ENCODE measurements around the gene C1D. TPM values are rescaled to one million over a fixed set of nuclear protein-coding genes. Genes with fewer than 3 reads are reported as not detected.

The C1D gene
- total RNA-seq, 1 donor from 2014 or later = 66.6 TPM

DNA sequence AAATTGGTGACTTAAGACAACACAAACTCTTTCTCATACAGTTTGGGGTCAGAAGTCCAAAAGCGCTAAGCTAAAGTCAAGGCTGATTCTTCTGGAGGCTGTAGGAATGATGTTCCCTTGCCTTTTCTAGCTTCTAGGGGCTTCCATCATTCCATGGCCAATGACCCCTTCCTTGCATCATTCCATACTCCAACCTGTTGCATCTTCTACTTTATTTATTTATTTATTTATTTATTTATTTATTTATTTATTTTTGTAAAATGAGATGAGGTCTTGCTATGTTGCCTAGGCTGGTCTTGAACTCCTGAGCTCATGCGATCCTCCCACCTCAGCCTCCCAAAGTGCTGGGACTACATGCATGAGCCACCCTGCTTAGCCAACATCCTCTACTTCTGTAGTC lies 44.7 kb upstream of the C1D start:
- Histone ChIP-seq H3K9me3 (ENCODE audit: low read depth) (no peaks in the 10 kb centered on the region), H4K20me1 (ENCODE audit: low read depth) (no peaks in the 10 kb centered on the region), H3K27ac (no peak overlapping the region), H3K4me2 (no peak overlapping the region), H3K9ac (no peak overlapping the region), H3K27me3 (no peaks in the 10 kb centered on the region), H2AFZ (replicated peaks) (no peak overlapping the region), H3K36me3 (no peaks in the 10 kb centered on the region), H3K79me2 (ENCODE audit: low read depth) (no peaks in the 10 kb centered on the region), H3K4me1 (no peaks in the 10 kb centered on the region), H3F3A (ENCODE audit: low read depth) (no peaks in the 10 kb centered on the region), H3K4me3 (no peak overlapping the region)
- no peak for DNase-seq (ENCODE audit: low spot score)
- H3K27me3 Mint-ChIP-seq (ENCODE audit: insufficient read depth, low read depth) = peaks cover 4% of the 10 kb centered on the region
- H3K4me3 Mint-ChIP-seq = no peak overlapping the region
- no peaks in the 10 kb centered on the region for H3K36me3 Mint-ChIP-seq
- no peaks in the 10 kb centered on the region for H3K4me1 Mint-ChIP-seq
- no peak overlapping the region for H3K27ac Mint-ChIP-seq
- peaks cover 5% of the 10 kb centered on the region for H3K9me3 Mint-ChIP-seq
- TF ChIP-seq, protein P1, sequence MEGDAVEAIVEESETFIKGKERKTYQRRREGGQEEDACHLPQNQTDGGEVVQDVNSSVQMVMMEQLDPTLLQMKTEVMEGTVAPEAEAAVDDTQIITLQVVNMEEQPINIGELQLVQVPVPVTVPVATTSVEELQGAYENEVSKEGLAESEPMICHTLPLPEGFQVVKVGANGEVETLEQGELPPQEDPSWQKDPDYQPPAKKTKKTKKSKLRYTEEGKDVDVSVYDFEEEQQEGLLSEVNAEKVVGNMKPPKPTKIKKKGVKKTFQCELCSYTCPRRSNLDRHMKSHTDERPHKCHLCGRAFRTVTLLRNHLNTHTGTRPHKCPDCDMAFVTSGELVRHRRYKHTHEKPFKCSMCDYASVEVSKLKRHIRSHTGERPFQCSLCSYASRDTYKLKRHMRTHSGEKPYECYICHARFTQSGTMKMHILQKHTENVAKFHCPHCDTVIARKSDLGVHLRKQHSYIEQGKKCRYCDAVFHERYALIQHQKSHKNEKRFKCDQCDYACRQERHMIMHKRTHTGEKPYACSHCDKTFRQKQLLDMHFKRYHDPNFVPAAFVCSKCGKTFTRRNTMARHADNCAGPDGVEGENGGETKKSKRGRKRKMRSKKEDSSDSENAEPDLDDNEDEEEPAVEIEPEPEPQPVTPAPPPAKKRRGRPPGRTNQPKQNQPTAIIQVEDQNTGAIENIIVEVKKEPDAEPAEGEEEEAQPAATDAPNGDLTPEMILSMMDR (IDR thresholded peaks at IDR 0.05) = no peak
- TF ChIP-seq EZH2phosphoT487 (IDR thresholded peaks at IDR 0.05) (no peak), EZH2 (IDR thresholded peaks at IDR 0.05) (no peak)

DNA sequence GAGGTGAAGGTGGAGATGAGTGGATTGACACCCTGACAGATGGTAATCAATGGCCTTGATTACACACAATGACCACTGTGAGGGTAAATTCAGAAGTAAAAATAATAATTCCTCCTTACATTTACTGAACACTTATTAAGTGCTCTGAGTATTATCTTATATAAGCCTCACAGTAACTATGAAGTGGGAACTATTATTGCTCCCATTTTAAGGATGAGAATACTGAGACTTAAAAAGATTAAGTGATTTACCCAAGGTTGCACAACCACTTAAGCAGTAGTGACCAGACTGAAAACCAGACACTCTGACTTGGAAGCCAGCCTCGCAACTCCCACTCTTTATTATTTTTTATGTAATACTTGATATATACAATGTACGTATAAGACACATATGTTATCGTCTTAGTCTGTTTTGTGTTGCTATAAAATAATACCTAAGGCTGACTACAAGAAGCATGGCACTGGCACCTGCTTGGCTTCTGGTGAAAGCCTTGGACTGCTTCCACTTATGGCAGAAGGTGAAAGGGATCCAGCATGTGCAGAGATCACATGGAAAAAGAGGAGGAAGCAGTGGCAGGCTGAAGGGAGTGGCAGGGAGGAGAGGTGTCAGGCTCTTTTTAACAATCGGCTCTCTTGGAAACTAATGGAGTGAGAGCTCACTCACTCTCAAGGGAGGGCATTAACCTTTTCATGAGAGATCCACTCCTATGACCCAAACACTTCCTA lies 41.5 kb upstream of the C1D start:
- no peak overlapping the region for H3K27ac Mint-ChIP-seq
- no peak overlapping the region for H3K4me3 Mint-ChIP-seq
- Histone ChIP-seq H3K79me2 (ENCODE audit: low read depth) (no peaks in the 10 kb centered on the region), H3K4me2 (no peak overlapping the region), H4K20me1 (ENCODE audit: low read depth) (no peaks in the 10 kb centered on the region), H3K9ac (no peak overlapping the region), H3K27ac (no peak overlapping the region), H3K36me3 (no peaks in the 10 kb centered on the region), H3K27me3 (no peaks in the 10 kb centered on the region), H2AFZ (replicated peaks) (no peak overlapping the region), H3K4me1 (no peaks in the 10 kb centered on the region), H3F3A (ENCODE audit: low read depth) (no peaks in the 10 kb centered on the region), H3K9me3 (ENCODE audit: low read depth) (no peaks in the 10 kb centered on the region), H3K4me3 (no peak overlapping the region)
- H3K27me3 Mint-ChIP-seq (ENCODE audit: insufficient read depth, low read depth) = peaks cover 2% of the 10 kb centered on the region
- H3K9me3 Mint-ChIP-seq = peaks cover 5% of the 10 kb centered on the region
- no peak for DNase-seq (ENCODE audit: low spot score)
- H3K4me1 Mint-ChIP-seq = no peaks in the 10 kb centered on the region
- TF ChIP-seq, protein P1 (IDR thresholded peaks at IDR 0.05) = no peak
- TF ChIP-seq EZH2 (IDR thresholded peaks at IDR 0.05) (no peak), EZH2phosphoT487 (IDR thresholded peaks at IDR 0.05) (no peak)
- no peaks in the 10 kb centered on the region for H3K36me3 Mint-ChIP-seq

DNA sequence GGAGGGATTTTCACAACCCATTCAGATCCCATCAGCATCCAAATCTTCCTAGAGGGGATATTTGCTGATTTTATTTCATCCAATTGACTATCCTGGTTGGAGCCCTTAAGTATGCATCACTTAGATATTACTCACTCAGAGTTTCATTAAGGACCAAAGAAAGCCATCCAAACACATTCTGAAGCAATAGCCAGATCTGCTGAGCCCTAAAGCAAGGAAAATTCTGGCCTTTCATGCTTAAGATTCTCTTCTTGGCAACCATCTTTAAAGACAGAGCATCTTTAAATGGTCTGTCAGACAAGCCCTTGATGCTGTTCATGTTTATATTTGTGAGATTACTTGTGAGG lies 40.9 kb upstream of the C1D start:
- Mint-ChIP-seq H3K36me3 (no peaks in the 10 kb centered on the region), H3K27me3 (ENCODE audit: insufficient read depth, low read depth) (peaks cover 2% of the 10 kb centered on the region), H3K4me1 (no peaks in the 10 kb centered on the region), H3K27ac (no peak overlapping the region), H3K4me3 (no peak overlapping the region), H3K9me3 (peaks cover 5% of the 10 kb centered on the region)
- Histone ChIP-seq H3K4me1 (no peaks in the 10 kb centered on the region), H3K27ac (no peak overlapping the region), H3K27me3 (no peaks in the 10 kb centered on the region), H4K20me1 (ENCODE audit: low read depth) (no peaks in the 10 kb centered on the region), H3F3A (ENCODE audit: low read depth) (no peaks in the 10 kb centered on the region), H3K4me2 (no peak overlapping the region), H3K9ac (no peak overlapping the region), H3K9me3 (ENCODE audit: low read depth) (no peaks in the 10 kb centered on the region), H2AFZ (replicated peaks) (no peak overlapping the region), H3K79me2 (ENCODE audit: low read depth) (no peaks in the 10 kb centered on the region), H3K36me3 (no peaks in the 10 kb centered on the region), H3K4me3 (no peak overlapping the region)
- no peak for DNase-seq (ENCODE audit: low spot score)
- TF ChIP-seq EZH2 (IDR thresholded peaks at IDR 0.05) = no peak
- no peak for TF ChIP-seq EZH2phosphoT487 (IDR thresholded peaks at IDR 0.05)
- TF ChIP-seq, protein P1 (IDR thresholded peaks at IDR 0.05) = no peak

Data from neural progenitor cell (in vitro differentiated cells).